Left hindlimb (tissue), 1 donor: Measurements from ENCODE around the gene ADAMTS17.
A peak's percentile ranks its signal among the peaks of the same experiment; 100 is the strongest.
"Not testable (repeated sequence)": the region's sequence is repeated elsewhere in the genome, so short reads cannot be mapped to it uniquely, and the experiment has no call there.

Experiments
- DNase-seq: peaks from one replicate; pipeline ENCODE4 v3.0.0-alpha.2; 2018

ADAMTS17 gene

DNA sequence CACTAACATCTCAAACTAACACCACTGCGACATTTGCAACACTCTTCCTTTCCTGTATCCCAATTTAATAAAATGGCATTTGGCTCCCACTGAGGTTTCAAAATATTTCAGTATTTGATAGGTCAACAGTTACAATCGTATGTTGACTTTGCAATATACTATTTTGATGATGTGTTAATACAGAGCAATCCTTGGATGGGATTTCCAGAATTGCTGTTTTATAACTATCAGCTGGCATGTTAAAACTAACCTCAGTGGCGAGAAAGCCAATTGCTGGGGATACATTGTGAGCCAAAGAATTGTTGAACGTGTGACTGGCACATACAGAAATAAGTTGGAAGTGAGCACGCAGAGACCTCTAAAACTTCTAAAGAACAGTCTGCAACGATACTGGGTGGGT is 382.4 kb downstream of the ADAMTS17 start:
- DNase-seq = no peak

GRCh38 chr15:99958426-99959097 is 383.2 kb downstream of the ADAMTS17 start:
- DNase-seq = no peak

DNA sequence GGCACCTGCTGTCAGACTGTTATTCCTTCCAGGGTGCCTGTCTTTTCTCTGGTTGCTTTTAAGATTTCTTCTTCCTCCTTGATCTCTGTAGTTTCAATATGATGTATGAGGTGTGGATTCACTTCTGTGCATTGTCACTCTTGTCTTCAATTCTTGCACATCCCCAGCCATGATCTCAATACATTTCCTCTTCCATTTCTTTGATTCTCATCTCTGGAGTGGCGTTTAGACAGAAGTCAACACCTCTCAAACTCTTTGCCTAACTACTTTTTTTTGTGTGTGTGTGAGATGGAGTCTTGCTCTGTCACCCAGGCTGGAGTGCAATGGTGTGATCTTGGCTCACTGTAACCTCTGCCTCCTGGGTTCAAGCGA is 384.1 kb downstream of the ADAMTS17 start:
- no peak for DNase-seq

GRCh38 chr15:99956820-99957641 is 384.7 kb downstream of the ADAMTS17 start:
- DNase-seq = no peak

DNA sequence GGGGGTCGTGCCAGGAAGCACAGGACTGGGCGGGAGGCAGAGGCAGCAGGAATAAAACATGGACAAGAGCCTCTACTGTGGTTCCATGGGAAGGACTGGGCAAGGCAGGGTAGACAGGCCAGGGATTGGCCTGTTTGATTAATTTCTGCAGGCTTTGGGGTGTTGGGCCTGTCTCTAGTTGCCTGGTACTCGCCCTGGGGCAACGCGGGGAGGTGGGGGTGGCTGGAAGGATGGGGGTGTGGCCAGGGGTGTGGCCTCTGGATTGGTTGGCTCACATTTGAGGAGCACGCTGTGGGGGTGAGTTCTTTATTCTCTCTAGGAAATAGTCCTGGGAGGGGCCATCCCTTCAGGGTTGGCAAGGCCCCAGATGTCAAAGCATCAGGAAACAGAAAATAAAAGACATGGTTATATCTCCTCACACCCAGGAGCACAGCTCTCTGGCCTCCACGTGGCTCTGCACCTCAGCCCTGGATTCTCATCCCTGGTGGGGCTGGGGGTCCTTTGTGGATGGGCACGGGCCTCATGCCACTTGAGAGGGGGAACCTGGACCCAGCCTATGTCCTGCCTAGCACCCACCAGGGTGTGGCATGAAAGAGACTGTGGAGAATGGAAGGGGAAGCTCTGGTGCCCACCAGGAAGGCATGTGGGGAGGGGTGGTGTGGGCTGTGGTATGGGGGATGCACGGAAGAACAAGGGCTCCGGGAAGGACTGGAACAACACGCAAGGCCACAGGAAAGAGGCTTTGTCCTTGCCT is 385.6 kb downstream of the ADAMTS17 start:
- DNase-seq = no peak

- DNase-seq = no peak
Measured at GRCh38 chr15:99955532-99955931, 386.2 kb downstream of the ADAMTS17 start.

DNA sequence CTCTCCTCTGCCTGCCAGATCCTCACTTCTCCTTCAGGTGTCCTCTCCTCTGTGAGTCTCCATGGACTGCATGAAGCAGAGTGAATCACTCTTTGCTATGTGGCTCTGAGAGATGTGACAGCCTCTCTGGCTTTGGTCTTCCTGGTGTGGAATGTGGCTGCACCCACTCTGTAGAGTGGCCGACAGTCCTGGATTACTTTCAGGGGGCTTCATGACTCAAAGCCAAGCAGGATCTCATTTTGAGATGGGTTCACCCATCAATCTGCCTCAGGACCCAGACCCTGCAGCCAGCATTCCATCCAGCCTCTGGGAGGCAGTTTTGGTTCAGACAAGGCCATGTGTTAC is 386.6 kb downstream of the ADAMTS17 start:
- no peak for DNase-seq

- DNase-seq = no peak
Measured at GRCh38 chr15:99954361-99955180, 387.2 kb downstream of the ADAMTS17 start.

GRCh38 chr15:99953886-99954285 is 387.9 kb downstream of the ADAMTS17 start:
- DNase-seq = no peak

DNA sequence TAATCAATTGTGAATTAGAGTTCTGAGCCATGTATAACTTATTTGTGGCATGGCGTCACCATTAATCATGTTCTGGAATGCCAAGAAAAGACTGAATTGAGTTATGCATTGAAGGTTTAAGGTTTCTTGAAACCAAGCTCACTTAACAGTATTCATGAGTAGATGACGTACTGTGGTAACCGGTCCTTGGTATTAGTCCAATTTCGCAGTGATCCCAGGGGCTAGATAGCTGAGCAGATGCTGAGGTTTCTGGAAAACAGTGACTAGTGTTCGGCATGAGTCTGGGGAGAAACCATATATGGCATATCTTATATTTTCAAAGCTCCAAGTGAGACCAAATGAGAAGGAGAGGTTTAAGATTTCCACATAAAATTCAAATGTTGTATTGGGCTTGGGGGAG is 390.3 kb downstream of the ADAMTS17 start:
- no peak for DNase-seq

- DNase-seq = no peak
Measured at GRCh38 chr15:99944131-99944530, 397.6 kb downstream of the ADAMTS17 start.

DNA sequence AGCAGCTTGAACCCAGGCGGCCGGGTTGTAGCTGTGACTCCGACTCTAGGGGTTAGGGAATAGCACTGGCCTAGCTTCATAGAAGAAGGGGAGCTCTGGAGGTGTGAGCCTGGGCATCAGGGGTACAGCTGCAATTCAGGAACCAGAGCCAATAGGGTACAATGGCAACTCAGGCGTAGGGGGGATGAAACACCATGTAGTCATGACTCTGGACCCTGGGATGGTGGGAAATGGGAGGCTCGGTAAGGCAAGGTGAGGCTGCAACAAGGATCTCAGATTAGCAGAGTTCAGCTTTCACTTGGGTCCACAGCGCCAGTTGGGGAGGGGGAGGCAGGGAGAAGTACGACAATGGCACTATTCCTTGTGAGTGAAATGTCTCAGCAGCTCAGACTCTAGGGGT is 398.3 kb downstream of the ADAMTS17 start:
- no peak for DNase-seq

DNA sequence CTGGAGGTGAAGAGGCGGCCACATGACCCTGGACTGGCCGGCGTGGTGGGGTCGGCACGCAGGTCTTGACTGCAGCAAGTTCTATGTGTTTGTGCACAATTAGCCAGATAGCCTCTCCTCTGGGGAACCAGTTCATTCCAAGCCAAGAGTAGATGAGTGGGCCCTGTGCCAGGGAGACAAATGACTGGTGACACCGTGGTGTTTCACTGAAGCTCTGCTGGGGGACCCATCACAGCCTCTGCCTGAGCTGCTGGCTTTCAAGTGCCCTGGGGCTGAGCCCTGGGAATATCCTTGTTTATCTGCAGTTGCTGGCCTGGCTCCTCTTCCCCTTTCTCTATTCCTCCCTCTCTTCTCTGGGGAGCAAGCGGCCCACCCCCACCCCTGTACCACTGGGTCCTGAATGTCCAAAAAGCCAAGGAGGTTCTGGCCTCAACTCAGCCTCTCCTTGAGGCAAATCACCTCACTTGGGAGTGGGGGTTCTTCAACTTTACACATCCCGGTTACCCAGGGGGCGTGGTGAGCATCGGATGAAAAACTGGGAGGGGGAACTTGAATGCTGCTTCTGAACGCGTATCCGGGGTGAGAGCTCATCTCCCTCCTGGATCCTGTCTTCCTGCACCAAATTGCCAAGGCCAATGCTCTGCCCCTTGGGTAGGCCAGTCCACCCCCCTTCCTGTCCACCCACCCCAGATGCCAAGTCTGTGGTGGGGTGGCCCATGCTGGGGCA is 408.9 kb downstream of the ADAMTS17 start:
- DNase-seq = no peak

GRCh38 chr15:99931703-99932603 is 409.8 kb downstream of the ADAMTS17 start:
- no peak for DNase-seq

- DNase-seq = no peak
Measured at GRCh38 chr15:99930696-99931095, 411.1 kb downstream of the ADAMTS17 start.

- no peak for DNase-seq
Measured at GRCh38 chr15:99929266-99929665, 412.5 kb downstream of the ADAMTS17 start.

DNA sequence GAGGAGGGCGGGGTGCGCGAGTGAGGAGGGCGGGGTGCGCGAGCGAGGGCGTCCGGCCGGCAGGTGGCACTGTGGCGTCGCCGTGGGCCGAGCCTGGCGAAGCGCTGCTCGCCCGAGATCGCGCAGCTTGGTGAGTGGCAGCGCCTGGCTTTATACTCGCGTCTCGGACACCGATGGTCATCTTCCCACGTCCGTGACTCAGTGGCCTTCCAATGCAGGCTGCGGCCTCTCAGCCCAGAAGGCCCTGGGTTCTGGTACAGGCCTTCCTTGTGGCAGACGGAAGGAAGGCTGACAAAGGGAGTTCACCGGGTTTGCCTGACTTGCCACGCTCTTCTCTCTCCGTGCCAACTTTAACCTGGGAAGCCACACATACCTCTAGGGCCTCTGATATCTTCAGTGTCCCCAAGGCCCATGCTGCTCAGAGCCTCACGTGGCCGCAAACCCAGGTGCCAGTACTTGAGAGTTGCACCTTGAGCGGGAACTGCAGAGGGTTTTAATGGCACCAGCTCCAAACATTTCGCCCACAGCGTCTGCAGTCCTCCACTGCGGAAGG is 413.3 kb downstream of the ADAMTS17 start:
- peak; percentile 87 for DNase-seq

- DNase-seq = not testable (repeated sequence)
Measured at GRCh38 chr15:99926532-99926931, 415.2 kb downstream of the ADAMTS17 start.

DNA sequence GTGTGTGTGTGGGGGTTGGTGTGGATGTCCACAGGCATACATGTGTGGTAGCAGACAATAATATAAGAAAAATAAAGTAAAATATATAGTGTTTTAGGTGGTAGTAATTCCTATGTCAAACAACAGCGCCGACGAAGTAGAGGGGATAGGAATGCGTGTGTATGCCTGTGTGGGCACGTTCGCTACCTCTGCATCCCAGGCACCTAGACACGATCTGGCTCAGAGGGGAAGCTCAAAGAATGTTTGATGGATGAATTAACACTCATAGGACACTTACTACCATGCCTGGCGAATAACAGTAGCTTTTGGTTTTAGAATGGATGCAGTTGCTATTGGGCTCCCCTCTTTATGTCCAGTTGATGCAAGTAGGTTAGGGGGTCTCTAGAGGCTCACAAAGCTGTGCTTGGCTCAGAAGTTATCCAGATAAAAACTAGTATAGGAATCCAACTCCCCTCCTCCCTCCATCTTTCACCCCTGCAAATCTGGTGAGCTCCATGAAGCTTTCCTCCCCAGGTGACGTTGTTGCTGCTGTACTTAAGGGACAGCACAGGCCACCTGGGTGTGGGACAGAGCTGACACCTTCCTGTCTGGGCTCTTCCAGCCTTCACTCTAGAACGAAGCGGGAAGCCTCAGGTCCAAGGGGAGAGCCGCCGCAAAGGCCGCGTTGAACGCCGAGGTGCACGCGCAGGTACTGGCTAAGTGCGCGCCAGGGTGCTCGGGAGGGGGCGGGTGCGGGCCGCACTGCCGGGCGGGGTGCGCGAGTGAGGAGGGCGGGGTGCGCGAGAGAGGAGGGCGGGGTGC is 415.9 kb downstream of the ADAMTS17 start:
- DNase-seq = peak; percentile 74

DNA sequence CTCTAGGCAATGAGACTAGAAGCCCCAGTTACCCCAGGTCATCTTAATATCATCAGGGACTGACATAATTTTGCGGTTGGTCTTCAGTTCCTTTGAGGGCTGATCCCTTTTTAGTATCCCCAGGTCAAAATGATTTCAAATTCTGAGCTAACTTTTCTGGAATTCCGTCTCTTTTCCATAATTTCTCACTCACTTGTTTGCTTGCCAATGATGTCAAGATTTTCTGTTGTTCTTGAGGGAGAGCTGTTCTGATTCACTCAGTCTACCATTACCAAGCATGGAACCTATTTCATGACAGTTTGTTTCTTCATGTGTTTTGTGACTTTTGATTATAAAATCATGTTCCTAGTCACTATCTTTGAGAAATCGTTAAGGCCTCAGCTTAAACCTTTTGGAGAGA is 418.1 kb downstream of the ADAMTS17 start:
- DNase-seq = no peak
